ENCODE results near the gene F10. TPM values are rescaled to one million over a fixed set of nuclear protein-coding genes. Genes with fewer than 3 reads are reported as not detected.

Gene F10
- total RNA-seq, 4 donors from 2014 or later: 0.61 to 21.6 (median 4.5) TPM

DNA sequence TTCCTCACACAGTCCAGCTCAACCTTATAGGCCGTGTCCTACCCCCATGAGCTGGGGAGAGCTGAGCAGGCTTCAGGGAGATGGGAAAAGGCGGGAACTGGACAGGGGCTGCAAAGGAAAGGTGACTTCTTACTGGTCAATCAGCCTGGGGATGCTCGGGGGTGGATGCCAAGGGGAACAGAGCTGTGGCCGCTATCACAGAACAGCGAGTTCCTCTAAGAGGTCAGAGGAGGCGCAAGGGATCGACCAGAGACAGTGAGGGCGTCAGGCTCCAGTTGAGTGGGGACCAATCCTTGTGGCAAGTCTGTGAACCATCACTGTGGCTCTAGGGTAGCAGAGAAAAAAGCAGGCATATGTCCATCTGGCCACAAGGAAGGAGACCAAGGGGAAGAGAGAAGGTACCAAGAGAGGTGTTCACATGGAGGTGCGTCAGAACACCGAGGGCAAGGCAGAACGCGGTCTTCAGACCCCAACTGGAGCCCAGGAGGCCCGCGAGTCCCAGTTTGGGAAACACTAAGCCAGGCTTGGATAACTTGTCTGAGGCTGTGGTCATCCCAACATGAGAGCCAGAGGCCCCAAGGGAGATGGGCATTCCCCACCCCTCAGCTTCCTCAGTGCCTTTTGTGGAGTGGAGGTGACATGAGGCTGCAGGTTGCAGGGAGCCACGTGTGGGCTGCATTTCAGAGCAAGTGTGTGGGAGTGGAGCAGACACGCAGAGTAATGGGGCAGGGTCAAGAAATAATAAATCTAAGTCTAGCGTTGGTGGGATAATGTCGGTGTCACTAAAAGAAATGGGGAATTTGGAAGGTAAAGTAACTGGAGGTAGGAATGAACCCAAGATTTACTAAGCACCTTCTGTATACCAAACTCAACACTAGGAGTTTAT is 3.9 kb downstream of the F10 start:
- Histone ChIP-seq H3K36me3 (peaks cover 0 to 5% (median 0%) of the 10 kb centered on the region in 3 donors), H3K9me3 (no peaks in the 10 kb centered on the region), H3K27me3 (peaks cover 0 to 48% (median 0%) of the 10 kb centered on the region in 4 donors), H3K4me3 (no peak overlapping the region), H3K4me1 (peaks cover 0 to 29% (median 5%) of the 10 kb centered on the region in 3 donors), H3K27ac (no peak overlapping the region)
- TF ChIP-seq, protein P1, sequence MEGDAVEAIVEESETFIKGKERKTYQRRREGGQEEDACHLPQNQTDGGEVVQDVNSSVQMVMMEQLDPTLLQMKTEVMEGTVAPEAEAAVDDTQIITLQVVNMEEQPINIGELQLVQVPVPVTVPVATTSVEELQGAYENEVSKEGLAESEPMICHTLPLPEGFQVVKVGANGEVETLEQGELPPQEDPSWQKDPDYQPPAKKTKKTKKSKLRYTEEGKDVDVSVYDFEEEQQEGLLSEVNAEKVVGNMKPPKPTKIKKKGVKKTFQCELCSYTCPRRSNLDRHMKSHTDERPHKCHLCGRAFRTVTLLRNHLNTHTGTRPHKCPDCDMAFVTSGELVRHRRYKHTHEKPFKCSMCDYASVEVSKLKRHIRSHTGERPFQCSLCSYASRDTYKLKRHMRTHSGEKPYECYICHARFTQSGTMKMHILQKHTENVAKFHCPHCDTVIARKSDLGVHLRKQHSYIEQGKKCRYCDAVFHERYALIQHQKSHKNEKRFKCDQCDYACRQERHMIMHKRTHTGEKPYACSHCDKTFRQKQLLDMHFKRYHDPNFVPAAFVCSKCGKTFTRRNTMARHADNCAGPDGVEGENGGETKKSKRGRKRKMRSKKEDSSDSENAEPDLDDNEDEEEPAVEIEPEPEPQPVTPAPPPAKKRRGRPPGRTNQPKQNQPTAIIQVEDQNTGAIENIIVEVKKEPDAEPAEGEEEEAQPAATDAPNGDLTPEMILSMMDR (IDR thresholded peaks at IDR 0.05): no peak
- no peak for TF ChIP-seq POLR2A (IDR thresholded peaks at IDR 0.05)
- intact Hi-C loops (cut with DNase I): no loop called here
- 77 to 87% methylated on average over 14 to 18 of the region's 18 CpGs for WGBS, 2 donors
- DNase-seq: no peak

DNA sequence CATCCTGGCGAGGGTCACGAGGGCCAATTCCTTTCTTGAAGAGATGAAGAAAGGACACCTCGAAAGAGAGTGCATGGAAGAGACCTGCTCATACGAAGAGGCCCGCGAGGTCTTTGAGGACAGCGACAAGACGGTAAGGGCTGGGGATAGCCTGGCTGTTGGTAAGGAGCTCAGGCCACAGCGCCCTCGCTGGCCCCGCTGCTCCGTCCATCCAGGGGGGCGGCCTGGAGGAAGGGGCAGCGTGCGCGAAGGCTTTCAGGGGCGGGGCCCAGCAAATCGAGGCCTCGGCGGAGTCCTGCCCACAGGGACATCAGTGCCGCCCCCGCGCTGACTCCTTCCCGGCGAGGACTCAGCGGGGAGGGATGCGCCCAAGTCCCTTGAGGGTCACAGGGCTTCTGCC is 6.9 kb downstream of the F10 start:
- Histone ChIP-seq H3K36me3 (peaks cover 0 to 5% (median 0%) of the 10 kb centered on the region in 3 donors), H3K4me1 (peaks cover 0 to 9% (median 0%) of the 10 kb centered on the region in 3 donors), H3K9me3 (no peaks in the 10 kb centered on the region), H3K27ac (no peak overlapping the region), H3K4me3 (peak overlapping the region in 2 of 4 donors; percentile 32 to 46), H3K27me3 (peaks cover 0 to 48% (median 0%) of the 10 kb centered on the region in 4 donors)
- DNase-seq: no peak
- intact Hi-C loops (cut with DNase I): no loop called here
- TF ChIP-seq, protein P1 (IDR thresholded peaks at IDR 0.05): no peak
- no peak for TF ChIP-seq POLR2A (IDR thresholded peaks at IDR 0.05)
- WGBS, 2 donors: 81 to 83% methylated on average over 9 to 18 of the region's 27 CpGs

DNA sequence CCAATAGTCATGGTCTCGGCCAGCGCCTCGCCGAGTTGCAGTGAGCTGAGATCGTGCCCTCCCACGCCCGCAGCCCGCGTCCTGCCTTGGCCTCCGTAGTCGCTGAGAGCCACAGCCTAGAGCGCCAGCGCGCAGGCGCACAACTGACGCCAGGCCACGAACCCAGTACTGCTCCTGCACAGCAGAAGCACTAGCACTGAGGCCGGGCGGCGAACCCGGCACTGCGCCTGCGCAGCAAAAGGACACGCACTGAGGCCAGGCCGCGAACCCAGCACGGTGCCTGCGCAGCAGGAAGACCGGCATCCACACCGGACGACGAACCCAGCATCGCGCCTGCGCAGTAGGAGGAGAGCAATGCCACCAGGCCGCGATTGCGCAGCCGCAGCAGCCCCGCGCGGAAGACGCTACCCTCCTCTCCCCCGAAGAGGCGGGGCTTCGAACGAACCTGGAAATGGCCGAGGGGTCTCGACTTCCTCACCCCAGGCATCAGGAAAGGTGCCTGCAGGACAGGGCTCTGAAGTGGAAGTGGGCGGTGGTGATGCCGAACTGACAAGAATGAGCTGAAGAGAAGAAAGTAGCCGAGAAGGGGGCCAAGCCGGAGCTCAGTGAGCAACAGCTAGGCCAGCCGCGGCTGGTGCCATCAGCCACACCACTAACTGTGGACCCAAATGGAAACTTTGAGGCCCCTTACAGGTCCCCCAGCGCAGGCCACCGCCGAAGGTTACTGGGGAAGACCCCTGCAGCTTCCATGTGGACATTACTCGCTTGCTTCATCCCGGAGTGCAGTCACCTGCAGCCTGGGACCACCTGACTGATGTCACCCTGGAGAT is 7.5 kb downstream of the F10 start:
- peak overlapping the region in 3 of 4 donors; percentile 22 to 46 (median 32) for H3K4me3 ChIP-seq
- no peak overlapping the region for H3K27ac ChIP-seq
- WGBS, 2 donors: 72 to 74% methylated on average over 21 to 24 of the region's 60 CpGs
- DNase-seq: no peak
- intact Hi-C loops (cut with DNase I): no loop called here
- no peaks in the 10 kb centered on the region for H3K9me3 ChIP-seq
- TF ChIP-seq POLR2A (IDR thresholded peaks at IDR 0.05): no peak
- TF ChIP-seq, protein P1 (IDR thresholded peaks at IDR 0.05): no peak
- H3K27me3 ChIP-seq: peaks cover 0 to 48% (median 0%) of the 10 kb centered on the region in 4 donors
- peaks cover 0 to 9% (median 0%) of the 10 kb centered on the region in 3 donors for H3K4me1 ChIP-seq
- peaks cover 0 to 5% (median 0%) of the 10 kb centered on the region in 3 donors for H3K36me3 ChIP-seq

DNA sequence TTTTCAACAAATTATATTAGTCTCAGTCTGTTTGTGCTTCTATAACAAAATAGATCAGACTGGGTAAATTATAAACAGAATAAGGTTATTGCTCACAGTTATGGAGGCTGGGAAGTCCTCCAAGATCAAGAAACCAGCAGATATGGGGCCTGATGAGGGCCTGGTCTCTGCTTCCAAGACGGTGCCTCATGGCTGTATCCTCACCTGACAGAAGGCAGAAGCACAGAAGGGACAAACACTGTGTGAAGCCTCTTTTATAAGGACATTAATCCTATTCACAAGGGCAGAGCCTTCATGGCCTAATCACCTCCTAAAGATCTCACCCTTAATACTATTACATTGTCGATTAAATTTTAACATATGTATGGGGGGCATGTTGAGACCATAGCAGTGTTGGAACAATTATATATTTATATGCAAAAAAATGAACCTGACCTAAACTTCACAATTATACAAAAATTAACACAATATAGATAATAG is 12.7 kb downstream of the F10 start:
- Histone ChIP-seq H3K4me3 (no peak overlapping the region), H3K36me3 (peaks cover 0 to under 1% (median 0%) of the 10 kb centered on the region in 3 donors), H3K27ac (no peak overlapping the region), H3K27me3 (peaks cover 0 to 21% (median 0%) of the 10 kb centered on the region in 4 donors), H3K4me1 (no peaks in the 10 kb centered on the region), H3K9me3 (no peaks in the 10 kb centered on the region)
- intact Hi-C loops (cut with DNase I): no loop called here
- WGBS, 2 donors: 82 to 84% methylated on average over 2 of the region's 2 CpGs
- DNase-seq: no peak
- no peak for TF ChIP-seq POLR2A (IDR thresholded peaks at IDR 0.05)
- TF ChIP-seq, protein P1 (IDR thresholded peaks at IDR 0.05): no peak
